BE2C (cell line): ENCODE results near the gene ASB10.

Experiments used
- DNase-seq: peaks from one replicate; pipeline ENCODE4 v3.0.0-alpha.2; 2020
- H3K27me3 ChIP-seq: fragments of 250-450 bp; sonication (Bioruptor Pico); 2 replicates; pipeline ENCODE4 v1.5.1; 2020; ENCODE audit warnings: mild to moderate bottlenecking
- H3K36me3 ChIP-seq: fragments of 250-450 bp; sonication (Bioruptor Pico); 2 replicates; pipeline ENCODE4 v1.5.1; 2020; ENCODE audit warnings: mild to moderate bottlenecking
- H3K4me1 ChIP-seq: fragments of 250-450 bp; sonication (Bioruptor Pico); 2 replicates; pipeline ENCODE4 v1.5.1; 2020
- H3K4me3 ChIP-seq: 2 replicates; pipeline ENCODE4 v1.5.1; 2011; ENCODE audit warnings: low read depth, low read length
- H3K9me3 ChIP-seq: fragments of 250-450 bp; sonication (Bioruptor Pico); 2 replicates; pipeline ENCODE4 v1.5.1; 2020
- CTCF ChIP-seq: IDR thresholded peaks from 2 replicates; pipeline ENCODE4 v1.5.1; 2012; ENCODE audit warnings: mild to moderate bottlenecking, low read depth, low read length

The ASB10 gene

GRCh38 chr7:151142686-151143040 lies 44.4 kb downstream of the ASB10 start:
- Histone ChIP-seq H3K36me3 (peaks cover 41% of the 10 kb centered on the region), H3K27me3 (no peaks in the 10 kb centered on the region), H3K9me3 (no peaks in the 10 kb centered on the region), H3K4me1 (peaks cover 10% of the 10 kb centered on the region; the same call in 1 of the 2 replicates), H3K4me3 (no peak overlapping the region)
- TF ChIP-seq CTCF: 0 out of 2 replicates have a peak, but pooled peaks have one; percentile 2
- peak; percentile 37 for DNase-seq

GRCh38 chr7:151141855-151142685 lies 45.0 kb downstream of the ASB10 start:
- Histone ChIP-seq H3K27me3 (no peaks in the 10 kb centered on the region), H3K4me1 (peaks cover 10% of the 10 kb centered on the region; the same call in 1 of the 2 replicates), H3K9me3 (no peaks in the 10 kb centered on the region), H3K36me3 (peaks cover 46% of the 10 kb centered on the region), H3K4me3 (no peak overlapping the region)
- no peak for TF ChIP-seq CTCF
- peak; percentile 12 for DNase-seq

GRCh38 chr7:151141311-151141854 lies 45.7 kb downstream of the ASB10 start:
- H3K4me3 ChIP-seq: no peak overlapping the region
- peaks cover 51% of the 10 kb centered on the region for H3K36me3 ChIP-seq
- H3K9me3 ChIP-seq: no peaks in the 10 kb centered on the region
- peak; percentile 29 for DNase-seq
- TF ChIP-seq CTCF: no peak
- peaks cover 10% of the 10 kb centered on the region; the same call in 1 of the 2 replicates for H3K4me1 ChIP-seq
- no peaks in the 10 kb centered on the region for H3K27me3 ChIP-seq

- H3K9me3 ChIP-seq: no peaks in the 10 kb centered on the region
- H3K4me3 ChIP-seq: no peak overlapping the region
- H3K4me1 ChIP-seq: peaks cover 10% of the 10 kb centered on the region; the same call in 1 of the 2 replicates
- H3K27me3 ChIP-seq: no peaks in the 10 kb centered on the region
- no peak for TF ChIP-seq CTCF
- H3K36me3 ChIP-seq: peaks cover 56% of the 10 kb centered on the region
- no peak for DNase-seq
Measured at GRCh38 chr7:151140826-151141225, 46.2 kb downstream of the ASB10 start.

- Histone ChIP-seq H3K9me3 (no peaks in the 10 kb centered on the region), H3K4me3 (no peak overlapping the region), H3K27me3 (no peaks in the 10 kb centered on the region), H3K36me3 (peaks cover 67% of the 10 kb centered on the region), H3K4me1 (peaks cover 10% of the 10 kb centered on the region; the same call in 1 of the 2 replicates)
- TF ChIP-seq CTCF: no peak
- DNase-seq: peak; percentile 7
Measured at GRCh38 chr7:151139791-151140190, 47.3 kb downstream of the ASB10 start.
